Measurements from ENCODE around the gene CBX7.

CBX7 gene

GRCh38 chr22:39152511-39153219 is at the start of gene CBX7:
Gene CBX7 (minus strand): TSS chr22:39152680. CDS start chr22:39152444, 236 bp downstream.
- peak; percentile 67 to 82 for DNase-seq

GRCh38 chr22:39197578-39197977 is 45.1 kb upstream of the CBX7 start:
- DNase-seq: no peak

- no peak for DNase-seq
These were observed 41.6 kb upstream of the CBX7 start for GRCh38 chr22:39194098-39194497.

GRCh38 chr22:39188809-39189208 is 36.3 kb upstream of the CBX7 start:
- no peak for DNase-seq

GRCh38 chr22:39185601-39186012 is 33.1 kb upstream of the CBX7 start:
- no peak for DNase-seq

GRCh38 chr22:39184586-39185577 is 32.4 kb upstream of the CBX7 start:
- no peak for DNase-seq

- DNase-seq: no peak
These were observed 31.6 kb upstream of the CBX7 start for GRCh38 chr22:39183991-39184585.

GRCh38 chr22:39182478-39183030 is 30.1 kb upstream of the CBX7 start:
- no peak for DNase-seq

GRCh38 chr22:39181778-39182177 is 29.3 kb upstream of the CBX7 start:
- no peak for DNase-seq

- no peak for DNase-seq
These were observed 28.9 kb upstream of the CBX7 start for GRCh38 chr22:39181356-39181755.

- no peak for DNase-seq
These were observed 27.4 kb upstream of the CBX7 start for GRCh38 chr22:39179841-39180335.

- no peak for DNase-seq
These were observed 26.9 kb upstream of the CBX7 start for GRCh38 chr22:39179401-39179827.

GRCh38 chr22:39178206-39179111 is 26.0 kb upstream of the CBX7 start:
- DNase-seq: no peak

- DNase-seq: no peak
These were observed 25.3 kb upstream of the CBX7 start for GRCh38 chr22:39177791-39178190.

- no peak for DNase-seq
These were observed 24.9 kb upstream of the CBX7 start for GRCh38 chr22:39177456-39177775.

GRCh38 chr22:39176714-39177455 is 24.4 kb upstream of the CBX7 start:
- DNase-seq: no peak

- no peak for DNase-seq
These were observed 23.7 kb upstream of the CBX7 start for GRCh38 chr22:39176143-39176713.

- no peak for DNase-seq
These were observed 23.1 kb upstream of the CBX7 start for GRCh38 chr22:39175353-39176142.

- DNase-seq: peak; percentile 17 to 30
These were observed 22.2 kb upstream of the CBX7 start for GRCh38 chr22:39174498-39175352.
